Measurements from ENCODE around the gene RFX6.

RFX6 gene

DNA sequence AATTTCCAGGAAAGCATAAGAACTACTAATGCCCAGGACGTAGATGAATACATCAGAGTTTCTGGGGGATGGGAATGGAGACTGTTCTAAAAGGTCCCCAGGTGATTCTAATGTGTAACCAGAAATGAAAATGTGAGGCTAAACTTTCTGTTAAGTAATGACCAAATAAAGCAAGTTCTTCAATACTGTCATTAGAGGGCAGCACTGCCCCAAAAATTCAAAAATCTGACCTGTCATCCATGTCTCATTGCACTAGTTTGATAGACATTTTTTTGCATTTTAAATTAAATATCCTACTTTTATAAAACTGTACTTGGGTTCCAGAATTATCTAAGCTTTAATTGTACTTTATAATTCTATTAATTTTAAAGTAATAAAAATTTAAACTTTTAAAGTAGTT lies 94.9 kb downstream of the RFX6 start:
- DNase-seq (ENCODE audit: low read depth): no peak

DNA sequence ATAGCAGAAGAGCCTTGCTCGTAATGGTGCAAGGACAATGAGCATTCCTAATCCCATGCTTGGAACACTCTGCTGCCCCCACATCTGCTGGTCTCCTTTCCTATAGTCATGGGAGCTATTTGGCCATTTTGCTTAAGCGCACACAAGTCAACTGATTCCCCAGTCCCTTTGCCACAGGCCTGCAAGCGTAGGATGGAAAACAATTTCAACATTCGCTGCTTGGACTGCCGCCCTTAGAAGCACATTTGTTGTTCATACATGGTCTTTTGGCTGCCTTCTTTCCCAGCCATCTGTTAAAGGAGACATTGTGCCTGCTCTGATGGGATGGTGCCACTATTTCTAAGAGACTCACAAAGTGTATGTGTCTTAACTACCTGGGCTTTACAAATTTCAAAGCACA lies 96.9 kb downstream of the RFX6 start:
- DNase-seq (ENCODE audit: low read depth): no peak

DNA sequence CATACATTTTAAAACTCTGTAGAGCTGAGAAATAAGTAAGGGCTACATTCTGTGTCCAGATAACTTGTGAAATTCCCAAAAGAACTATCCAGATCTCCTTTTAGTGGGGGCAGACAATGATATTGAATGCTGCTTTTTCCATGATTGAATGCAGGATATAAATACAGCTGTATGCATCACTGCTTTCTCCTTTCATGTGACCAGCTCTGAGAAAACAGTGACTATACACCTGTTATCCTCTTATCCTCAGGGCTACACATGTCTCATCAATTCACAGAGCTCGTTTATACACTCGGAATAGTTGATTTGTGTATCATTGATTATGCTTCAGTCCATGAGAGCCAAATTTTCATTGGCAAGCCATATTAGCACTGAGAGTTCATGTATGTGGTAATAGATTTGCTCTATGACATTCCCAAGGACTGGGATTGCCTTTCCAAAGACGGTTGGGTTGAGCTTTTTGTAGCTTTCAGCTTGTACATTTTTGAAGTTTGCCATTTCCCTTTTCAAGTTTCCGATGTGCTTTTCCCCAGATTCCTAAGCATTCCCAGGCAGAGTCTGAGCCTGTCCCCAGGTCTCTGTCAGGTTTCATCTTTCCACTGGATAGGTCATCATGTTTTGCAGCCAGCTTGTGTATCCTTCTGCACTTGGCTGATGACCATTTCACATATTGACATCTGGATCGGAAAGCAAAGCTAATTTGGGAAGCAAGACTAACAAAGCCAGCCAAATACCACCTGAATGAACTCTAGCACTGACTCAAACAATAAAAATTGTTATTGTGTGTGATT lies 97.7 kb downstream of the RFX6 start:
- DNase-seq (ENCODE audit: low read depth): no peak

DNA sequence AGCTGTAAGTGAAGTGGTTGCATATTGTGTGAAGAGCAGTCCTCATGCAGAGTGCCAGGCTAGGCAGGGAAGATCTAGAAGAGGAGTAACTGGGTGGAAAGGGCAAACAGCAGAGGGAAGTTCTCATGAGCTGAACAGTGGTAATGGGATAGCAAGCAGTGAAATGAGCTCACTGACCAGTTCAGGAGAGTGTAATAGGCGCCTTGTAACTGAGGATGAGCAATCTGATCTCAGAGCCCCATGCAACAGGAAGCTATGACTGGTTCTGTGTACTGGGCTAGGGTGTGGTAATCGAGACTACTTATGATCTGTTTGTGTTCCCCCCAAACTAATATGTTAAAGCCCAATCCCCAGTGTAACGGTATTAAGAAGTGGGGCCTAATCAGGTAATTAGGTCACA lies 98.6 kb downstream of the RFX6 start:
- no peak for DNase-seq (ENCODE audit: low read depth)

DNA sequence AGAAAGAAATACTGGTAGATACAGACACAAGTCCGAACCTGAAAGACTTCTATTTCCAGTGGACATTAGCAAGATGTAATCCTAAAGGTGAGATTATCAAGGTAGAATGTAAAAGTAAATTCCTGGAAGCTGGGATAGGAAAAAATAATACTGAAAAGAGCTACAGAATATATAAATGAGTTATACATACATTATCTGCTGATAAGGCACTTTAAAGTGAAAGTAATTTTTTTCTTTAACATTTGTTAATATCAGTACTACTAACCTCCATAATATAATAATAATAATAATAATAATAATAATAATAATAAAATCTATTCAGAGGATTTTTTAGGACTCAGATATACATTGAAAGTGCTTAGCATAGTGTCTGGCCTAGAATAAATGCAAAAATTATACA lies 102.5 kb downstream of the RFX6 start:
- DNase-seq (ENCODE audit: low read depth): no peak
